Caco-2 (cell line): Measurements from ENCODE around the gene SEMA4G. TPM values are rescaled to one million over a fixed set of nuclear protein-coding genes. Genes with fewer than 3 reads are reported as not detected.

Source experiments
- BruUV-seq: library from RNA; stranded (reverse); fragments of 400-500 nt; replicated peaks from 2 replicates; lab custom pipeline; 2021; lab: Mats Ljungman, UMichigan
- CTCF ChIA-PET: fragments of 300-600 bp; sonication (Branson Sonifier 250); formaldehyde crosslinking; loops from one replicate; lab custom pipeline; 2022; ENCODE audit warnings: antibody characterized with exemption; lab: Charles Lee
- POLR2A ChIA-PET: fragments of 300-600 bp; sonication (Branson Sonifier 250); formaldehyde crosslinking; loops from one replicate; lab custom pipeline; 2022; ENCODE audit warnings: antibody characterized with exemption; lab: Charles Lee
- DNase-seq, 2 experiments: peaks; one replicate each; pipeline versions ENCODE4 v3.0.0 to v3.0.0-alpha.2; 2020 to 2022
- H3K27me3 ChIP-seq: replicated peaks from 2 replicates; pipeline ENCODE4 v1.6.0; 2011; ENCODE audit warnings: low read length; ENCODE audit not compliant: control insufficient read depth, insufficient read depth
- H3K36me3 ChIP-seq: 2 replicates; pipeline ENCODE4 v1.5.1; 2011; ENCODE audit warnings: low read length; ENCODE audit not compliant: control insufficient read depth, insufficient read depth
- H3K4me1 ChIP-seq: fragments of 250-450 bp; sonication (Bioruptor Pico); 2 replicates; pipeline ENCODE4 v1.5.1; 2020; ENCODE audit warnings: mild to moderate bottlenecking
- H3K4me3 ChIP-seq: 2 replicates; pipeline ENCODE4 v1.5.1; 2011; ENCODE audit warnings: low read depth, mild to moderate bottlenecking, control low read depth, low read length
- H3K9me3 ChIP-seq: fragments of 250-450 bp; sonication (Bioruptor Pico); 2 replicates; pipeline ENCODE4 v1.5.1; 2020; ENCODE audit warnings: mild to moderate bottlenecking, moderate library complexity
- H3K27ac Mint-ChIP-seq: one replicate; pipeline ENCODE4 v1.8.0; 2022; ENCODE audit warnings: mixed read lengths; ENCODE audit not compliant: unreplicated experiment
- H3K27me3 Mint-ChIP-seq: one replicate; pipeline ENCODE4 v1.8.0; 2022; ENCODE audit warnings: mixed read lengths; ENCODE audit not compliant: insufficient read depth, unreplicated experiment
- H3K36me3 Mint-ChIP-seq: one replicate; pipeline ENCODE4 v1.8.0; 2022; ENCODE audit warnings: mild to moderate bottlenecking, mixed read lengths; ENCODE audit not compliant: insufficient read depth, unreplicated experiment
- H3K4me1 Mint-ChIP-seq: one replicate; pipeline ENCODE4 v1.8.0; 2022; ENCODE audit warnings: low read depth, mixed read lengths; ENCODE audit not compliant: unreplicated experiment
- H3K4me3 Mint-ChIP-seq: one replicate; pipeline ENCODE4 v1.8.0; 2022; ENCODE audit warnings: mild to moderate bottlenecking, moderate library complexity, mixed read lengths; ENCODE audit not compliant: unreplicated experiment
- H3K9me3 Mint-ChIP-seq: one replicate; pipeline ENCODE4 v1.8.0; 2022; ENCODE audit warnings: mixed read lengths; ENCODE audit not compliant: unreplicated experiment
- intact Hi-C: fragments of 100-400 bp; cut with micrococcal nuclease; formaldehyde crosslinking; loops from one replicate; pipeline ENCODE4 v1.10.0; 2022; ENCODE audit not compliant: unreplicated experiment
- total RNA-seq: library from RNA; stranded (reverse); gene quantifications from 2 replicates; pipeline ENCODE4 v1.2.3, GENCODE V29; 2022
- TF ChIP-seq, protein P1 (sequence below), 2 experiments: fragments of 200-600 bp in 1 of 2; IDR thresholded peaks; 1 replicate in 1 of 2; 2 replicates in 1 of 2; pipeline versions ENCODE4 v1.5.1 to v1.8.0; 2011 to 2022; ENCODE audit warnings: antibody characterized with exemption in 1 of 2, control low read depth in 1 of 2, inconsistent platforms in 1 of 2, low read depth in 1 of 2, low read length in 1 of 2, mild to moderate bottlenecking in 1 of 2, moderate library complexity in 1 of 2; ENCODE audit not compliant: insufficient read depth in 1 of 2, severe bottlenecking in 1 of 2, unreplicated experiment in 1 of 2

SEMA4G gene
- total RNA-seq, 1 experiment from 2014 or later: 81.2 TPM

DNA sequence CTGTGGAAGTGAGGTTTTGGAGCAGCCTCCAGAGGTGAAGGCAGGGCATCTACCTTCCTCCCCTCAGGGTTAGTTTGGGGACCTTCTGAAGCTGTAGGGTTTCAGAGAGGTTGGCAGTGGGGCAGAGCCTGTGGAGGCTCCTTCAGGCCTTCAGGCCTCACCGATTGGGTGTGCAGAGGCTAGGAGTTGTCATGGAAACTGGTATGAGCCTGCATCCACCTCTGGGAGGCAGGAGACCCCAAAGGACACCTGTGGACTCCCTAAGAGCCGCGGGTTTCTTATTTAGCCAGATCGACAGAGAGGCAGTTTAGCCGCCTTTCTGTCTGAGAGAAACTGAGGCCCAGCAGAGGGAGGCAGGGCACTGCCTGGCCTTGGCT, 32.3 kb downstream of the SEMA4G start:
- H3K27me3 ChIP-seq: no peaks in the 10 kb centered on the region
- peaks cover 14% of the 10 kb centered on the region for H3K4me1 ChIP-seq
- peaks cover 28% of the 10 kb centered on the region for H3K36me3 Mint-ChIP-seq
- BruUV-seq: no TSS peak
- H3K4me3 Mint-ChIP-seq: no peak overlapping the region
- H3K27ac Mint-ChIP-seq: no peak overlapping the region
- H3K9me3 Mint-ChIP-seq: no peaks in the 10 kb centered on the region
- H3K36me3 ChIP-seq: peaks cover 2% of the 10 kb centered on the region
- no peak overlapping the region for H3K4me3 ChIP-seq
- no peaks in the 10 kb centered on the region for H3K9me3 ChIP-seq
- intact Hi-C loops: no loop called here
- H3K27me3 Mint-ChIP-seq: no peaks in the 10 kb centered on the region
- H3K4me1 Mint-ChIP-seq: peaks cover 14% of the 10 kb centered on the region
- no peak for DNase-seq
- TF ChIP-seq, protein P1, sequence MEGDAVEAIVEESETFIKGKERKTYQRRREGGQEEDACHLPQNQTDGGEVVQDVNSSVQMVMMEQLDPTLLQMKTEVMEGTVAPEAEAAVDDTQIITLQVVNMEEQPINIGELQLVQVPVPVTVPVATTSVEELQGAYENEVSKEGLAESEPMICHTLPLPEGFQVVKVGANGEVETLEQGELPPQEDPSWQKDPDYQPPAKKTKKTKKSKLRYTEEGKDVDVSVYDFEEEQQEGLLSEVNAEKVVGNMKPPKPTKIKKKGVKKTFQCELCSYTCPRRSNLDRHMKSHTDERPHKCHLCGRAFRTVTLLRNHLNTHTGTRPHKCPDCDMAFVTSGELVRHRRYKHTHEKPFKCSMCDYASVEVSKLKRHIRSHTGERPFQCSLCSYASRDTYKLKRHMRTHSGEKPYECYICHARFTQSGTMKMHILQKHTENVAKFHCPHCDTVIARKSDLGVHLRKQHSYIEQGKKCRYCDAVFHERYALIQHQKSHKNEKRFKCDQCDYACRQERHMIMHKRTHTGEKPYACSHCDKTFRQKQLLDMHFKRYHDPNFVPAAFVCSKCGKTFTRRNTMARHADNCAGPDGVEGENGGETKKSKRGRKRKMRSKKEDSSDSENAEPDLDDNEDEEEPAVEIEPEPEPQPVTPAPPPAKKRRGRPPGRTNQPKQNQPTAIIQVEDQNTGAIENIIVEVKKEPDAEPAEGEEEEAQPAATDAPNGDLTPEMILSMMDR (IDR thresholded peaks at IDR 0.05; ENCODE audit: insufficient read depth in 1 of 2, low read depth in 1 of 2, low read length in 1 of 2, severe bottlenecking in 1 of 2, unreplicated experiment in 1 of 2): no peak
- ChIA-PET POLR2A (no interaction called here), CTCF (no interaction called here)

DNA sequence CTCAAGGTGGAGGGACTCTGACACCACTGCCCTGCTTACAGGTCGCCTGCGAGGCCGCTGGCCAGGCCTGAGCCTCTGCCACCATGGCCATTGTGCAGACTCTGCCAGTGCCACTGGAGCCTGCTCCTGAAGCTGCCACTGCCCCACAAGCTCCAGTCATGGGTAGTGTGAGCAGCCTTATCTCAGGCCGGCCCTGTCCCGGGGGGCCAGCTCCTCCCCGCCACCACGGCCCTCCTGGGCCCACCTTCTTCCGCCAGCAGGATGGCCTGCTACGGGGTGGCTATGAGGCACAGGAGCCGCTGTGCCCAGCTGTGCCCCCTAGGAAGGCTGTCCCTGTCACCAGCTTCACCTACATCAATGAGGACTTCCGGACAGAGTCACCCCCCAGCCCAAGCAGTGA, 33.2 kb downstream of the SEMA4G start:
- H3K4me1 ChIP-seq: peaks cover 14% of the 10 kb centered on the region
- peaks cover 2% of the 10 kb centered on the region for H3K36me3 ChIP-seq
- POLR2A ChIA-PET: no interaction called here
- no peaks in the 10 kb centered on the region for H3K27me3 ChIP-seq
- Mint-ChIP-seq H3K9me3 (no peaks in the 10 kb centered on the region), H3K27ac (no peak overlapping the region), H3K36me3 (peaks cover 28% of the 10 kb centered on the region), H3K4me1 (peaks cover 14% of the 10 kb centered on the region), H3K27me3 (no peaks in the 10 kb centered on the region), H3K4me3 (no peak overlapping the region)
- TF ChIP-seq, protein P1 (IDR thresholded peaks at IDR 0.05; ENCODE audit: insufficient read depth in 1 of 2, low read depth in 1 of 2, low read length in 1 of 2, severe bottlenecking in 1 of 2, unreplicated experiment in 1 of 2): no peak
- H3K9me3 ChIP-seq: no peaks in the 10 kb centered on the region
- intact Hi-C loops: no loop called here
- no peak for DNase-seq
- CTCF ChIA-PET: interaction anchor here (0.6 to 1.3 kb wide), 2 partner anchors 9 to 55 kb away, joined by 3 to 10 read pairs; no protein-coding TSS in a partner anchor
- H3K4me3 ChIP-seq: no peak overlapping the region
- BruUV-seq: no TSS peak

DNA sequence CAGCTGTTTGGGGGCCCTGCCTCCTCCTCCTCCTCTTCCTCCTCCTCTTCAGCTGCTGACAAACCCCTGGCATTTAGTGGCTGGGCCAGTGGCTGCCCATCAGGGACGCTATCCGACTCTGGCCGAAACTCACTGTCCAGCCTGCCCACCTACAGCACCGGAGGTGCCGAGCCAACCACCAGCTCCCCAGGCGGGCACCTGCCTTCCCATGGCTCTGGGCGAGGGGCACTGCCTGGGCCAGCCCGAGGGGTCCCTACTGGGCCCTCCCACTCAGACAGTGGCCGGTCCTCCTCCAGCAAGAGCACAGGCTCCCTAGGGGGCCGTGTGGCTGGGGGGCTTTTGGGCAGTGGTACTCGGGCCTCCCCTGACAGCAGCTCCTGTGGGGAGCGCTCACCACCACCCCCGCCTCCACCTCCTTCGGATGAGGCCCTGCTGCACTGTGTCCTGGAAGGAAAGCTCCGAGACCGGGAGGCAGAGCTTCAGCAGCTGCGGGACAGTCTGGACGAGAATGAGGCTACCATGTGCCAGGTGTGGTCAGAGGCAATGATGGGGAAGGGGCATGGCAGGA, 34.4 kb downstream of the SEMA4G start:
- Histone ChIP-seq H3K4me1 (peaks cover 8% of the 10 kb centered on the region), H3K36me3 (peaks cover 2% of the 10 kb centered on the region), H3K9me3 (no peaks in the 10 kb centered on the region), H3K4me3 (no peak overlapping the region), H3K27me3 (no peaks in the 10 kb centered on the region)
- no peak for DNase-seq
- H3K27ac Mint-ChIP-seq: no peak overlapping the region
- H3K4me1 Mint-ChIP-seq: peaks cover 9% of the 10 kb centered on the region
- TF ChIP-seq, protein P1 (IDR thresholded peaks at IDR 0.05; ENCODE audit: insufficient read depth in 1 of 2, low read depth in 1 of 2, low read length in 1 of 2, severe bottlenecking in 1 of 2, unreplicated experiment in 1 of 2): no peak
- POLR2A ChIA-PET: no interaction called here
- H3K4me3 Mint-ChIP-seq: no peak overlapping the region
- no TSS peak for BruUV-seq
- no peaks in the 10 kb centered on the region for H3K9me3 Mint-ChIP-seq
- intact Hi-C loops: no loop called here
- no peaks in the 10 kb centered on the region for H3K27me3 Mint-ChIP-seq
- H3K36me3 Mint-ChIP-seq: peaks cover 24% of the 10 kb centered on the region
- CTCF ChIA-PET: interaction anchor here (1.1 to 1.3 kb wide), 2 partner anchors 8 to 11 kb away, joined by 3 to 10 read pairs; no protein-coding TSS in a partner anchor
